ENCODE measurements around the gene CAPZA2.

The CAPZA2 gene

GRCh38 chr7:116911801-116912200 is 49.4 kb downstream of the CAPZA2 start:
- FAIRE-seq (no peak), DNase-seq (ENCODE audit: insufficient read length, low spot score) (no peak)
- no peak for TF ChIP-seq CTCF (IDR thresholded peaks at IDR 0.05; ENCODE audit: insufficient read depth, missing control alignments)

- no peak for TF ChIP-seq CTCF (IDR thresholded peaks at IDR 0.05; ENCODE audit: insufficient read depth, missing control alignments)
- DNase-seq (ENCODE audit: insufficient read length, low spot score), result no peak
- no peak for FAIRE-seq
Observed at GRCh38 chr7:116912269-116912909, 50.0 kb downstream of the CAPZA2 start.

GRCh38 chr7:116918704-116919103 is 56.3 kb downstream of the CAPZA2 start:
- FAIRE-seq, result no peak
- TF ChIP-seq CTCF (IDR thresholded peaks at IDR 0.05; ENCODE audit: insufficient read depth, missing control alignments), result no peak

GRCh38 chr7:116920359-116920758 is 58.0 kb downstream of the CAPZA2 start:
- DNase-seq (ENCODE audit: insufficient read length, low spot score), result no peak

More at GRCh38 chr7:116918704-116919103, 56.3 kb downstream of the CAPZA2 start:
- DNase-seq (ENCODE audit: insufficient read length, low spot score), result no peak

GRCh38 chr7:116922545-116922944 is 60.2 kb downstream of the CAPZA2 start:
- no peak for FAIRE-seq
- TF ChIP-seq CTCF (IDR thresholded peaks at IDR 0.05; ENCODE audit: insufficient read depth, missing control alignments), result no peak
- no peak for DNase-seq (ENCODE audit: insufficient read length, low spot score)

More at GRCh38 chr7:116920359-116920758, 58.0 kb downstream of the CAPZA2 start:
- FAIRE-seq, result no peak
- TF ChIP-seq CTCF (IDR thresholded peaks at IDR 0.05; ENCODE audit: insufficient read depth, missing control alignments), result no peak

GRCh38 chr7:116924741-116925140 is 62.4 kb downstream of the CAPZA2 start:
- TF ChIP-seq CTCF (IDR thresholded peaks at IDR 0.05; ENCODE audit: insufficient read depth, missing control alignments), result no peak
- FAIRE-seq, result no peak
- no peak for DNase-seq (ENCODE audit: insufficient read length, low spot score)

- FAIRE-seq (no peak), DNase-seq (ENCODE audit: insufficient read length, low spot score) (no peak)
- TF ChIP-seq CTCF (IDR thresholded peaks at IDR 0.05; ENCODE audit: insufficient read depth, missing control alignments), result no peak
Observed at GRCh38 chr7:116929021-116929420, 66.6 kb downstream of the CAPZA2 start.

Measured in D721Med (cell line).